HG02798 (cell line): ENCODE data around the gene CAD.
"Not testable (repeated sequence)": the region's sequence is repeated elsewhere in the genome, so short reads cannot be mapped to it uniquely, and the experiment has no call there.

Experiments used
- ATAC-seq: cut with Tn5 transposase; IDR thresholded peaks from one replicate; pipeline ENCODE4 v1.9.1; 2021; ENCODE audit warnings: mild to moderate bottlenecking; ENCODE audit not compliant: unreplicated experiment, poor library complexity

Gene CAD

DNA sequence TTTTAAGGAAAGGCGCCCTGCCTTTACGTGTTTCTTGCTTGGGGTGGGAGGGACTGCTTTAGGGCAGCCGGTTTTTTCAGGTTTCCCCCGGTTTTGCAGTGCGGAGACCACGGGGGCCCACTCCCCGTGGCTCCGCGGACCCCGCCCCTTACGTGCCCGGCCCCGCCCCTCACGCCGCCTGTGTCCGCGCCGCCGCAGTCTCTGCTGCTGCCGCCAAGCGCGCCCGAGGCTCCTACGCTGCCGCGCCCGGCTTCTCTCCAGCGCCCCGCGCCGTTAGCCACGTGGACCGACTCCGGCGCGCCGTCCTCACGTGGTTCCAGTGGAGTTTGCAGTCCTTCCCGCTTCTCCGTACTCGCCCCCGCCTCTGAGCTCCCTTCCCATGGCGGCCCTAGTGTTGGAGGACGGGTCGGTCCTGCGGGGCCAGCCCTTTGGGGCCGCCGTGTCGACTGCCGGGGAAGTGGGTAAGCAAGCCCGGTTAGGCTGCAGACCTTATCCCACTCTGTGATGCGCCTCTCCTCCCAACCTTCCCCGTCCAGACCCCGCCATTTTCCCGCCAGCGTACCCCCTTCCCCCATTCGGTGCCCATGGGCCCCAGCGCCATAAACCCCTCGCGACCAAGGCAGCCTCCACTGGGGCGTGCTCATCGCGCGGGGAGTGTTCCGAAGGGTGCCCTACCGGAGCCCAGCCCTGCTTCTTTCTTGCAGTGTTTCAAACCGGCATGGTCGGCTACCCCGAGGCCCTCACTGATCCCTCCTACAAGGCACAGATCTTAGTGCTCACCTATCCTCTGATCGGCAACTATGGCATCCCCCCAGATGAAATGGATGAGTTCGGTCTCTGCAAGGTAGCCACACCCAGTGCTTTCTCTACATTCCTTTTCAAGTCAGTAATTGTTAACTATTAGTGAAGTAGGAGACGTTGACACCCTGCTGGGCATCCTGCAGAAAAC lies at the start of gene CAD:
CAD (plus strand) TSS at position 197 of the 949 bp plus-strand sequence; CDS start at position 380, 183 bp downstream.
- peak; percentile 87 for ATAC-seq

DNA sequence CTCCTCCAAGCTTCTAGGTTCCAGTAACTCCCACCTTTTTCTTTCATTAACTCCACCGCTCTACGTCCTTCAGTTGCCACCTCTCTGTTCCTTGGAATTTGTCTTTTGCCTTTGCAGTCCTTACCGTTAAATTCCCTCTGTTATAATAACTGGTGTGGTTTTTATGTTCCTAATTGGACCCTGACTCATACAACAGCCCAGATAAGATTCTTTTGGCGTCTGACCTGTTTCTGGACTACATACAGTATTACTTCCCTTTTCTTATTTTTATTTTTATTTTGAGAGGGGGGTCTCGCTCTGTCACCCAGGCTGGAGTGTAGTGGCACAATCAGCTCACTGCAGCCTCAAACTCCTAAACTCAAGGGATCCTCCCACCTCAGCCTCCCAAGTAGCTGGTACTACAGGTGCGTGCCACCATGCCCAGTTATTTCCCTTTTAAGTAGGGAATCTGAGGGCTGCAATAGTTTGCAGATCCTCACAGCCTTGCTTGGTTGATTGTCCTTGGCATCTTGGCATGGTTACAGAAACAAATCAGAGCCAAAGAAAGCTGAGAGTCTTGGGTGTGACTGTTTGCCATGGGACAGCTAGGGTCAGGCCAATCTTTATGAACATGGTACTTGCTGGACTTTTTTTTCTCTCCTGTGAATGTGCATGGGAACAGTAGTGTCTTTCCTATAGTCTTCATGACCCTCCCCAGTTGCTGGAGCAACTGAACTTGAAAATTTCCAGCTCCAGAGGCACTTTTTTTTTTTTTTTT lies 46.4 kb upstream of the CAD start:
- no peak for ATAC-seq

DNA sequence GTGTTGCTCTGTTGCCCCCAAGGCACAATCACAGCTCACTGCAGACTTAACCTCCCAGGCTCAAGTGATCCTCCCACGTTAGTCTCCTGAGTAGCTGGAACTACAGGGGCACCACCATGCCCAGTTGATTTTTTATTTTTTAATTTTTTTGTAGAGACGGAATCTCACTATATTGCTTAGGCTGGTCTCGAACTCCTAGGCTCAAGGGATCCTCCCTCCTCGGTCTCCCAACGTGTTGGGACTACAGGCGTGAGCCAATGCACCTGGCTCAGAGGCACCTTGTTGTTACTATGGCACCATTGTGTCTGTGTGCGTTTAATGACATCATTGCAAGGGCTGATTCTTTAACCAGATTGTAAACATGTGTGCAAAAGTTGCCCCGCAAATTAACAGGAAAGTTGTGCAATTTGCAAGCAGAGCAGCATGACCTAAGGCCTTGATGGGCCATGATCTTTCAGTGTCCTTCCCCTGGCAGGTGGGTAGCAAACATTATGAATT lies 45.8 kb upstream of the CAD start:
- no peak for ATAC-seq

DNA sequence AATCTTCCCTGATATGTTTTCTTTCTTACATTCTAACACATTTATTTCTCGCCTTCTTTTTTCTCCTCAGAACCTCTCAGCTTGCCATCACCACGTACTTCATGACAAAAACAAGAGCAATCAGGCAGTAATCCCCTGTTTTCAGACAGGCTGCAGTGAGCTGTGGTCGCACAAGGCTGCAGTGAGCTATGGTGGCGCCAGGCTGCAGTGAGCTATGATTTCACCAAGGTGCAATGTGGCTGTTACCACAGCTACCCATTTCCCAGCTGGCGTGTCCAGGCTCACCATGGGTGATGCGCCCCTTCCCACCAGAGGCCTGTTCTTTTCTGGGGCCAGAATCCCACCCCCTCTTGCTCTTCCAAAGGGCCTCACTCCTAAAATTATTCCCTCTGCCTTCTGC lies 42.5 kb upstream of the CAD start:
- no peak for ATAC-seq

DNA sequence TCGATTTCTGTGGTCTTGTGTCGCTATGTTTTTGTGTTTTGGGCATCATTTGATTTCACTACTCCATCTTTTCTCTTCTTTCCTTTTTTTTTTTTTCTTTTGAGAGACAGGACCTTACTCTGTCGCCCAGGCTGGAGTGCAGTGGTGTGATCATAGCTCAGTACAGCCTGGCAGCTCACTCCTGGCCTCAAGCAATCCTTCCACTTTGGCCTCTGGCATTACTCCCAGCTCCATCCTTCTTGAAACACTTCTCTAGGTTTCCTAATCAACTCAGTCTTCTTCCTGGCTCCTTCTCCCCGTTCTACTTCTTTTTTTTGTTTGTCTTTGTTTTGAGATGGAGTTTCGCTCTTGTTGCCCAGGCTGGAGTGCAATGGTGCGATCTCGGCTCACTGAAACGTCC lies 41.8 kb upstream of the CAD start:
- no peak for ATAC-seq

DNA sequence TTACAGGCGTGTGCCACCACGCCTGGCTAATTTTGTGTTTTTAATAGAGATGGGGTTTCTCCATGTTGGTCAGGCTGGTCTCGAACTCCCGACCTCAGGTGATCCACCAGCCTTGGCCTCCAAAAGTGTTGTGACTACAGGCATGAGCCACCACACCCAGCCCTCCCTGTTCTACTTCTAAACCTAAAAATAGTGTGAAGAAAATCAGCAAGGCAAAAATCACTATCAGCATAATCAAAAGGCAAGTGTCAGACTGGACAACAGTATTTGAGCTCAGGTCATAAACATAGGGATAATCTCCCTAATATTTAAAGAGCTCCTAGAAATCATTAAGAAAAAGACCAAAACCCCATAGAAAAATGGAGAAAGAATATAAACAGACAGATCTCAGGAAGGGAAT lies 41.4 kb upstream of the CAD start:
- ATAC-seq = not testable (repeated sequence)

DNA sequence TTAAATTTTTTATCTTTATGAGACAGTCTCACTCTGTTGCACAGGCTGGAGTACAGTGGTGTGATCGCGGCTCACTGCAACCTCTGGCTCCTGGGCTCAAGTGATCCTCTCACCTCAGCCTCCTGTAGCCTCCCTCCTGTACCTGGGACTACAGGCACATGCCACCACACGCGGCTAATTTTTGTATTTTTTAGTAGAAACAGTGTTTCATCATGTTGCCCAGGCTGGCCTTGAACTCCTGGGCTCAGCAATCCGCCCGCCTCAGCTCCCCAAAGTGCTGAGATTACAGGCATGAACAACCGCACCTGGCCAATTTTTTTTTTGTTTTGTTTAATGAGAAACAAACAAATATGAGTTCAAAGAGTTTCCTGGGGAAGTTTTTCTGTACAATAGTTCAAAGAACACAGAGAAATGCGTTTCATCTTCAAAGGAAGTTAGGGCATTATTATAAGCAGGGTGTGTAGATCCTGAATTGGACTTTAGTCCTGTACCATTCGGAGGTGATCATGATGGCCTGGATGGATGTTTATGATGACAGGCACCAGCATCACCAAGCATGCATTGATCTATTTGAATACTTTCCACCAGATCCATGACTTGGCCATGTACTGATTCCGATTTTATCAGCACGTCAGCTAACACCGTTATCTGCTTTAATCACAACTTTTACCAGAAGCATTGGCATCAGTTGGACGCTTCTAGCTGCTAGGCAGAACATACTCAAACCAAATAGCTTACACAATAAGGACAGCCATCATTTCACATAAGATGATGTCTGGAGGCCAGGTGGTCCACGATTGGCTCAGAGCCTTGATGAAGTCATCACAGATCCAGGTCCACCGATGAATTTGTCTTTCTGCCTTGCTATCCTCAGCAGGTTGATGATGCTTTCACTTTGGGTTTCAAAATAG lies 39.5 kb upstream of the CAD start:
- no peak for ATAC-seq

DNA sequence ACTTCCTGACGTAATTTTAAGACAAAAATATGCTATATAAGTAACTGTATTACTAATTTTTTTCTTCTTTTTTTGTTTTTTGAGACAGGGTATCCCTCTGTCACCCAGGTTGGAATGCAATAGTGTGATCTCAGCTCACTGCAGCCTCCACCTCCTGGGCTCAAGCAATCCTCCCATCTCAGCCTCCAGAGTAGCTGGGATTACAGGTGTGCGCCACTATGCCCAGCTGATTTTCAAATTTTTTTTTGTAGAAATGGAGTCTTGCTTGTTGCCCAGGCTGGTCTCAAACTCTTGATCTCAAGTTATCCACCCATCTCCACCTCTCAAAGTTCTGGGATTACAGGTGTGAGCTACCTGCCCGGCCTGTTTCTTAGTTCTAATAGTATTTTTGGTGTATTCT lies 38.7 kb upstream of the CAD start:
- no peak for ATAC-seq

DNA sequence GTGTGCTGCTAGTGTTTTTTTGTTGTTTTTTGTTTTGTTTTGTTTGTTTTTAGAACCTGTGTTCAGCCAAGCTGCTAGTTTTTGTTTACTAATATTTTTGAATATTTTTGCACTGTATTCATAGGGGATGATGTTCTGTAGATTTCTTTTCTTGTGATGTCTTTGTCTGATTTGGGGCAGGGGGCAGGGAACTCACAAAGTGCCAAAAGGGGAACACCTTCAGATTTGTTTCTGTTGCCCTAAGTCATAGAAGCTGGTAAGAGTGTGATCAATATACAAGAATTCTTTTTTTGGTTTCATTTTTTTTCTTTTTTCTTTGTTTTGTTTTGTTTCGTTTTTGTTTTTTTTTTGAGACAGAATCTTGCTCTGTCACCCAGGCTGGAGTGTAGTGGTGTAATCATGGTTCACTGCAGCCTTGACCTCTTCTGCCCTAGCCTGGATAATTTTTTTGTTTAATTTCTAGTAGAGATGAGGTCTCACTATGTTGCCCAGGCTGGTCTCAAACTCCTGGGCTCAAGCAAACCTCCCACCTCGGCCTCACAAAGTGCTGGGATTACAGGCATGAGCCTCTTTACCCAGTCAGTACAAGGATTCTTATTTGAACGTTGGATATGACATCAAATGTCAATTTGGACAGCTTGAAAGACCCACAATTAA lies 37.7 kb upstream of the CAD start:
- no peak for ATAC-seq

DNA sequence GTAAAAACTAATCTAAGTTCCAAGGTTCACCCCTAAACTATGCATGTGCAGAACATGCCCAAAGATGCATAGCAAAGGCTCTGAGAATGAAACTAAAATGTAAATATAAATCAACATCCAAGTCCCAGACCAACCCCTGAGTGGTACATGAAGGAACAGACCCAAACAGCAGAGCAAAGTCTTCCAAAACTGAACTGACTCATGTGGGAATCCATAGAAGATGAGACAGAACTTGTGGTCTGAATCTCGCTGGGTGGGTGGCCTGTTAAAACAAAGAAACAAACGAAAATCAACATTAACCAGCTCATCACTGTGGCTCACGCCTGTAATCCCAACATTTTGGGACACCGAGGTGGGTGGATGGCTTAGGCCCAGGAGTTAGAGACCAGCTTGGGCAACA lies 34.8 kb upstream of the CAD start:
- no peak for ATAC-seq

DNA sequence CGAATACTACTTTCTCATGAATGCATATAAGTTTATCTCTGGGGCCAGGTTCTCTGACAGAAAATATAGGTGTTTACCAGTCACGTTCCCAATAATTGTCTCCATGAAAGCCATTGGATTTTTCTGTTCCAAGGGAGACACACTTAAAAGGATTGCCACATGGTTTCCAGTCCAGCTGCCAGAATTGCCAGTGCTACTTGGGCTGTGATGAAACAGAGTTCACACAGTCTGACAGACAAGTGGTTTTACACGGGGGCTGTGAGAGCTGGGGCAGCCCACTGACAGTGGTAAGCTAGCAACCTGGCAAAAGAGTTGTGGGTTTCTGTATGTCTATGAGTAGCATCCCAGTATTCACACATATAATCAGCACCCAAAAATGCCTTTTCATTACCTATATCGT lies 33.1 kb upstream of the CAD start:
- no peak for ATAC-seq

DNA sequence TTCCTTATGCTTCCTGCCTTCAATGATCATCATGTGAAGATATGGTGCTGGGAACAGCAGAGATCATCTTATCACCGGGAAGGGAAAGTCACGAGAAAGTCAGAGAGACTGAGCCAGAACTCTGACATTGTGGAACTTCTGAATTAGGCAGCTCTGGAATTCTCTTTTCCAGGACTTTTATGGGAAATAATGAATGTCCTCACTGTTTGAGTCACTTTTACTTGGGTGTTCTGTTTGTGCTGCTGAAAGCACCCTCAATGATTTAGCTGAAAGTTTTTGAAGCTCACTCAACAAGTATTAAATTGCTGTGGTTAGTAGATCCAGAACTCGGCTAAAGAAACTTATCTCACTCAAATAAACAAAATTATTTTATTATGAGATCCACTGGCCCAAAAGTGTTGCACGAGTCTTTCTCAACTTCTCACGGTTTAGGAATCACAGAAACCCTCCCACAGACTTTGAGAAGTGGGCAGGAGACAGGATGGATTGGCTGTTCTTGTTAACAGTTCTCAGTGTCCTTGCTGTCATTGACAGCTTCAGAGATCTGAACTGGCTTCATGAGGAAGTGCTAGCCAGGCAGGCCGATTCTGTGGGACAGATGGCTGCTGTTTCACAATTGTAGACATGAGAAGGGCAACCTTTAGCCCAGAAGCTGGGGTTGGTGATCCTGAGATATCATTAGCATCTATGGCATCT lies 31.7 kb upstream of the CAD start:
- ATAC-seq = no peak

DNA sequence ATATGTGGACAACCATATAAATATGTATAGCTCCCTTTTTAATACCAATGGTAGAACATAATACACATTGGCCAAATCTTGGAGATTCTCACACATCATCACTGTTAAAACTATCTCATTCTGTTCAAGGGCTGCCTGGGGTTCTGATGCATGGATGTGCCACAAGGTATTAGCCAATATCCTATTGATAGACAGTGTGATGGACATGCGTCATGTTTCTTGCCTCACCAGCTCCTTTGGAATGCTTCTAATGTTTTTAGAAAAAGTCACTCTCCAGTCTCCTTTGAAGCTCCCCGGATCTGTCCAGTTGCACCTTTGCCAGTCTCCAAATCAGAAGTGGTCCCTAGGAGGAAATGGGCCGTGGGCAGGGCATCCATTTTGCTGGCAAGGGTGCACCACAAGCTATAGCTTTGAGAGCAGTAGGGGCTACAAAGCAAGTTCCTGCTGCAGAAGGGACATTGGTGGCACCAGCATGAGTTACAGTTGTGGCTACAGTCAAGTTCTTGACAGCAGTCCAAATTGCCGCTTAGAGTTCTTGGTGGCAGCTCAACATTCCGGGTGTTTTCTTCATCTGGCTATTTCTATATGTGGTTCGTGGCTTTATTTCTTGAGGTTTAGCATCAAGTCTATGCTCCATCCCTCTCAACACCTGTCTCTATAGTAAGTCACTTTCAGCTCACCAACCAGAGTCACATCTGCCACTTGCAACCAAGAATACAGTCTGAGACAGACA lies 30.4 kb upstream of the CAD start:
- ATAC-seq = no peak

DNA sequence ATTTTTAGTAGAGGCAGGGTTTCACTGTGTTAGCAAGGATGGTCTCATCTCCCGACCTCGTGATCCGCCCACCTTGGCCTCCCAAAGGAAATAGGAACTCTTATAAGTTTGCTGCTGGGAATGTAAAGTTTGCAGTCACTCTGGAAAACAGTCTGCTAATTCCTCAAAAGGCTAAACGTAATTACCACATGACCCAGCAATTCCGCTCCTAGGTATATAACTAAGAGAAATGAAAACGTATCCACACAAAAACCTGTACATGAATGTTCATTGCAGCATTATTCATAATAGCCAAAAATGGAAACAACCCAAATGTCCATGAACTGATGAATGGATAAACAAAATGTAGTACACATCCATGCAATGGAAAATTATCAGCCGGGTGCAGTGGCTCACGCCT lies 27.2 kb upstream of the CAD start:
- no peak for ATAC-seq

DNA sequence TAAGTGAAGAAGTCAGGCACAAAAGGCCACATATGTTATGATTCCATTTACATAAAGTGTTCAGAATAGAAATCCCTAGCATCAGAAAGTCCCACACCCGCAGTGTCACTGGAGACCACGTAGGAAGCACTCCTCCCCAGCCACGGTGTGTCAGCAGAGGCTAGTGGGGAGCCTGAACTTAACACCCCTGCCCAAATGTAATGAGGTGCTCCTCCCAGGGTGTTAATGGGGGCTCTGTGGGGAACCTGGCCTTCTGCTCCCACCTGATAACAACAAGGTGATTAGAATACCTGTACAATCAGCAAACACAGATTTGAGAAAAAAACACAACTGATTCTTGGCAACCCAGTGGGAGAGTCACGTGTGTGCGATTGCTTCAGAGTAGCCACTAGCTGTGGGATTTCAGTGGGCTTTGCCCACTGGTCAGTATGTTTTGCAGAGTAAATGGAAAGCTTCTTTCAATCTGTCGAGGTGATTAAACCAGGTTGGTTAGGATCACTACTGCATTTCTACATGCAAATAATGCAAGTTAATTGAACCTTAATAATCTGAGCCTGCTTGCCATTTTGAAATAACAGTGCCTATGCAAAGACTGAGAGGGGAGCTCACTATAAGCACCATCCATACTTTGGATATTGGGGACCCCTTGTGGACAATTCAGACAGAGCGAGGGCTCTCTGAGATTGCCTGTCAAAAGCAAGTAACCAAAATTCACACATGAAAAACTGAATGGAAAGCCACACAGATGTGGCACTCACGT lies 25.9 kb upstream of the CAD start:
- ATAC-seq = no peak

DNA sequence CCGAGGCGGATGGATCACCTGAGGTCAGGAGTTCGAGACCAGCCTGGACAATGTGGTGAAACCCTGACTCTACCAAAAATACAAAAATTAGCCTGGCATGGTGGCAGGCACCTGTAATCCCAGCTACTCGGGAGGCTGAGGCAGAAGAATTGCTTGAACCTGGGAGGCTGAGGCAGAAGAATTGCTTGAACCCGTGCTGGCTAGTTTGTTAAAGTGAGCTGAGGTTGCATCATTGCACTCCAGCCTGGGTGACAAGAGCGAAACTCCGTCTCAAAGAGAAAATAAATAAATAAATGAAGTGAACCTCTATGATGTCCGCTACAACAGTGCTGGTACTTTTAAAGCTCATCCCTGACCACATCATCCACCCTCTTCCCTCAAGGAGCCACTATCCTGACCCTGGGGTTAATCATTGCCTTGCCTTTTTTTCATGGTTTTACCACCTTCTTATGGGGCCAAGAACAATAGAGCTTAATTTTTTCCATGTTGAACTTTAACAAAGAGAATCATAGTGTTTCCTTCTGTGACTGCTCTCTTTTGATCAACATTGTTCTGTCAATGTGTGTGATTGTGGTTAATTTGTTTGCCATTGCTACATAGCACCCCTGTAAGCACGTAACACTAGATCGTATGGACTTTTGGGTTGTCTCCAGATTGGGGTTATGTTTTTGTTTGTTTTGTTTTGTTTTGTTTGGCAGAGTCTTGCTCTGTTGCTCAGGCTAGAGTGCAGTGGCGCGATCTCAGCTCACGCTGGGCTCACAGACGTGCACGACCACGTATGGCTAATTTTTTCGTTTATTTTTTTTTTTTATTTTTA lies 22.4 kb upstream of the CAD start:
- no peak for ATAC-seq

DNA sequence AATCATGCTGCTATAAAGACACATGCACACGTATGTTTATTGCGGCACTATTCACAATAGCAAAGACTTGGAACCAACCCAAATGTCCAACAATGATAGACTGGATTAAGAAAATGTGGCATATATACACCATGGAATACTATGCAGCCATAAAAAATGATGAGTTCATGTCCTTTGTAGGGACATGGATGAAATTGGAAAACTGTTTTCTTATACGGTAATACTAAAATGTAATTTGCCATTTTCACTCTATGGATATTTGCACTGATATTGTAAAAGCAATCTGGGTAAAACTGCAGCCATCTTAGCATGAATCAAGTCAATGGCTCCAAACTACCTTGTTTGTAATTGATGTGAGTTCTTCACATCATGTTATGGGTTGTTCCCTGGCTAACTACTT lies 21.4 kb upstream of the CAD start:
- ATAC-seq = not testable (repeated sequence)
